GM10248 (cell line): ENCODE measurements around the gene ANXA8L1.
"Not testable (repeated sequence)": the region's sequence is repeated elsewhere in the genome, so short reads cannot be mapped to it uniquely, and the experiment has no call there.

ENCODE experiments used
- CTCF ChIA-PET: fragments of 300-600 bp; sonication (Branson Sonifier 250); formaldehyde crosslinking; extraction: SDS; loops from one replicate; lab custom pipeline; 2021; ENCODE audit warnings: antibody characterized with exemption; lab: Yijun Ruan, JAX
- POLR2A ChIA-PET: fragments of 350-650 bp; sonication (Branson Sonifier 250); formaldehyde crosslinking; extraction: SDS; loops from one replicate; lab custom pipeline; 2020; ENCODE audit warnings: antibody characterized with exemption; lab: Yijun Ruan, JAX
- DNase-seq: peaks from one replicate; pipeline ENCODE4 v3.0.0; 2012; ENCODE audit errors: extremely low spot score

Gene ANXA8L1

GRCh38 chr10:46374410-46374809, 1.2 kb upstream of the ANXA8L1 start:
- DNase-seq, CTCF ChIA-PET, POLR2A ChIA-PET: not testable (repeated sequence)

DNA sequence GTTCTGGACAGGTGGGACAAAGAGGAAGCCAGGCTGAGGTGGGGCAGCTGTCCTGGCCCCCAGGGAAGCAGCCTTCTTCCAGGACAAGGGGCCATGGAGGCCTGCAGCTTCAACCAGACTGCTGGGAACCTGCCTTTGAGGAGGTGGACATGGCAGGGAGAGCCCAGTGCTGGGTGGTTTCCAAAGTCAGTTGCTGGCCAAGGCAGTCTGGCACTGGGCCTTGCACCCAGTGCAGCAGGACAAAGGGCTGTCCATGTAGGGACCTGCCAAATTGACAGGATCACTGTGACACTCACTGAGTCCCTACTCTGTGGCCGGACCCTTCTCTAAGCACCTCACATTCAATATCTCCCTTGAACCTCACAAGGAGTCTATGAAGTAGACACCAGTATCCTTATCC, 1.4 kb downstream of the ANXA8L1 start:
- CTCF ChIA-PET, DNase-seq, POLR2A ChIA-PET: not testable (repeated sequence)

- POLR2A ChIA-PET, DNase-seq, CTCF ChIA-PET: not testable (repeated sequence)
Observed at GRCh38 chr10:46377651-46378050, 2.1 kb downstream of the ANXA8L1 start.

- CTCF ChIA-PET, POLR2A ChIA-PET, DNase-seq: not testable (repeated sequence)
Observed at GRCh38 chr10:46378108-46378507, 2.5 kb downstream of the ANXA8L1 start.

GRCh38 chr10:46379233-46379848, 3.8 kb downstream of the ANXA8L1 start:
- CTCF ChIA-PET, POLR2A ChIA-PET, DNase-seq: not testable (repeated sequence)

DNA sequence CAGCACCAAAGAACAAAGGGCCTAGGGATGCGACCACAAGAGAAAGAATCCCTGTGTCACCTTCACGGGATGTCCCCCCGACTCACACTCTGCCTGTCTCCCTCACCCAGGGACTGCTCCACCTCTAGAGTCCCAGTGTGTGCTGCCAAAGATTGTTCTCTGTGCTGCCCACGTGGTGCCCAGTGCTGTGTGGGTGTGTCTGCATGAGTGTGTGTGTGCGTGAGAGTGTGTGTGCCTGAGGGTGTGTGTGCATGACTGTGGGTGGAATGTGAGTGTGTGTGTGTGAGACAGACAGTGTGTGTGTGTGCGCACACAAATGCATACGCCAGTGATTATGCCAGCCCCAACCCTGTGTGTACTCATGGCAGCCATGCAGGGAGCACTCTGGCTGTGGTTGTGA, 10.3 kb downstream of the ANXA8L1 start:
- CTCF ChIA-PET, POLR2A ChIA-PET, DNase-seq: not testable (repeated sequence)

- POLR2A ChIA-PET, CTCF ChIA-PET: not testable (repeated sequence)
Observed at GRCh38 chr10:46386694-46387093, 11.1 kb downstream of the ANXA8L1 start.

GRCh38 chr10:46387309-46387902, 11.8 kb downstream of the ANXA8L1 start:
- POLR2A ChIA-PET, CTCF ChIA-PET, DNase-seq: not testable (repeated sequence)

More at GRCh38 chr10:46386694-46387093, 11.1 kb downstream of the ANXA8L1 start:
- not testable (repeated sequence) for DNase-seq

GRCh38 chr10:46391422-46391821, 15.8 kb downstream of the ANXA8L1 start:
- DNase-seq, POLR2A ChIA-PET, CTCF ChIA-PET: not testable (repeated sequence)

GRCh38 chr10:46396441-46397279, 21.1 kb downstream of the ANXA8L1 start:
- CTCF ChIA-PET, POLR2A ChIA-PET: not testable (repeated sequence)
- DNase-seq = peak; percentile 3

DNA sequence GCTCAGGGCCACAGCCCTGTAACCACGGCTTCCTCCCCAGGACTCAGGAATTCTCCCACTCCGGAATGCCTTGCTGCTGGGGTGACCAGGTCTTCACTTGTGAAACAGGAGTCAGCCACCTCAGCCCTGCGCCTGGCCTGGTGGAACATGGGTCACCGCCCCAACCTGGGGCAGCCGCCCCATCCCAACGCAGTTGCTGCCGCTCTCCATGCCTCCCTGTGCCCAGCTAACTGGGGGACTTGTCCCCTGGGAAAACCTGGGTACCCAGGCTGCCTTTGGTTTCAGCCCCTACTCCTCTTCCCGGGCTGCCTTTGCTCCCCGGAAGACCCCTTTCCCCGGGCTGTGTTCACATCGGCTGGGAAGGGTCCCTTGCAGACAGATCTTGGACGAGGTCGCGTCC, 22.2 kb downstream of the ANXA8L1 start:
- CTCF ChIA-PET, POLR2A ChIA-PET, DNase-seq: not testable (repeated sequence)

- CTCF ChIA-PET, DNase-seq, POLR2A ChIA-PET: not testable (repeated sequence)
Observed at GRCh38 chr10:46398212-46398886, 22.8 kb downstream of the ANXA8L1 start.

DNA sequence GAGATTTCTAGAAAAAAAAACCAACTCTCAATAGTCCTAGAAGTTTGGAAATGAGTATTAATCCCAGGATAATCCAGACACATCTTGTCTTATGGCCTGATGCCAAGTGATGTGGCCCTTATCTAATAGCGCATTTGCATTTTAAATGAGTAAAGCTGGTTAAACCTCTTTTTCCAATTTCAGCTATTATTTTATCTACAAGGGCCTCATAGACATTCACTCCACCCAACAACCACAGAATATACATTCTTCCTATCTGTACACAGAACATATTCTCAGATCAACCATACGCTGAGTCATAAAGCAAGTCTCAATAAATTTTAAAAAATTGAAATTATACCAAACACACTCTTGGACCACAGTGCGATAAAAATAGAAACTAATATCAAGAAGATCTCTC, 34.0 kb downstream of the ANXA8L1 start:
- CTCF ChIA-PET, POLR2A ChIA-PET: not testable (repeated sequence)

GRCh38 chr10:46411123-46411522, 35.5 kb downstream of the ANXA8L1 start:
- CTCF ChIA-PET, POLR2A ChIA-PET, DNase-seq: not testable (repeated sequence)

More for the DNA sequence above, 34.0 kb downstream of the ANXA8L1 start:
- not testable (repeated sequence) for DNase-seq

- CTCF ChIA-PET, POLR2A ChIA-PET, DNase-seq: not testable (repeated sequence)
Observed at GRCh38 chr10:46412665-46413064, 37.1 kb downstream of the ANXA8L1 start.

DNA sequence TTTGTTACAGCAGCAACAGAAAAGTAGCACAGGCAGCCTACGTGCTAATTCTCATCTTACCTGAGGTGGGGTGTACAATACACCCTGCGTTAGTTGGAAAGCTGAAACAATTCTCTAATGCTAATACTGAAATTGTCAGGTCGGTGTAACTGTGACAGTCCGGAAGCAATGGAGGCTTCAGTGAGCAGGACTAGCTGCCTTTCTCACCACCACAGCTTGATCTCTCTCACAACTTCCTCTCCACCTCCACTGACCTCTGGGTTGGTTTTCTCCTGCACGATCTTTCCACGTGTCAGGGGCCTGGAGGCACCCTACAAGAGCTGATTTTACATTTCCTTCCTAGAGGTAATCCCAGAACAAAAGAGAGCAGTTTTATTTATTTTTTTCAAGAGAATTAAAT, 39.7 kb downstream of the ANXA8L1 start:
- POLR2A ChIA-PET, CTCF ChIA-PET, DNase-seq: not testable (repeated sequence)

DNA sequence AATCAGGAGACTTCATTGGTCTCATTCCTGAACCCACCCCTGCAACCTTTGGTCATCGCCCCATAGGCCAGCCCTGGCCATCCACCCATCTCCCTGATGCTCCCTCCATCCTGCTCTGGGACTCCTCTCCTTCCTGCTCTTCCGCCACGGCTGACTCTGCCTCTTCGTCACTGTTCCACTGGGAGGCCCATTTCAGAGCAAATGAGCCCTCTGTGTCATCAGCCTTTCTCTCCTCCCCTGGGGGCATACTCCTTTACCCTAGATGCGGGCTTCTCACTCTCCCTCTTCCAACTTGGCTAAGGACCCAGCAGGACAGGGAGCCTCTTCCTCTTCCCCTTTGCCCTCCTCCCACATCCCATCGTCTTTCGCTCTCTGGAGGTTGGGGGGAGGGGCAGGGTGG, 42.7 kb downstream of the ANXA8L1 start:
- DNase-seq, CTCF ChIA-PET: not testable (repeated sequence)

More for the DNA sequence above, 42.7 kb downstream of the ANXA8L1 start:
- POLR2A ChIA-PET = not testable (repeated sequence)
